ENCODE measurements around the gene SPTLC3.

DNA sequence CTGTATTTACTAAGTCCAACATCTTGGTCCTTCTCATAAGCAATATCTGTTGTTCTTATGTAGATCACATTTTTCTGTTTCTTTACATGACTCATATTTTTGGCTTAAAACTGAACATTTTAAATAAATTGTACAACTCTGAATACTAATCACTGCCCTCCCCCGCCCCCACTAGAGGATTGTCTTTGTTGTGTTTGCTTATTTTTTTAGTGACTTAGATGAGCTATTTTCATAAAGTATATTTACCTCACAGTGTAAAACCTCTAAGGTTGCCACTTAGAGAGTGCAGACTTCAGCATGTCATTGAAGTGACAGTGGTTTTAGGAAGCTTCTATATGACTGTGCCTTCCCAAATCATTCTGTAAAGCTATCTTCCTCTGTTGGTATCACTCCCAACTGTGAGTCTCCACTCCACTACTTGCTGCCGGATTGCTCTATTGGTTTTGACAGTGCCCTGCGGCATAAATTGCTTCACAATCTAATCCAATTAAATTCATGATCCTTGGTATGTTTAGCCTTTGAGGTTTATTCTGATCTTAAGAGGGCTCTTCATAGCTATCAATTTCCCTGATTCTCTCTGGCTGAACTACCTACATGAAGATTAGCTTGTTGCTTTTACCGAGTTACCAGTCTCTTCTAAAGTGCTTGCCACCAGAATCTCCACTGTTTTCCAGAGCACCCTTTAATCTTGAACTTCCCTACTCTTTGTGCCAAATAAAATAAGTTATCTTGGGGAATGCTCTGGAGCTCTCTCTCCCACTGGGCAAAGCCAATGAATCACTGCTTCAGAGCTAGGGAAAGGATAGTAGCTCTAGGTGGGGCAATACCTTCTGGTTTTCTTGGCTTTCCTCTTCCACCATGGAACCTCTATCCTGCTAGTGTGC, 33.0 kb downstream of the SPTLC3 start:
- TF ChIP-seq, protein P1, sequence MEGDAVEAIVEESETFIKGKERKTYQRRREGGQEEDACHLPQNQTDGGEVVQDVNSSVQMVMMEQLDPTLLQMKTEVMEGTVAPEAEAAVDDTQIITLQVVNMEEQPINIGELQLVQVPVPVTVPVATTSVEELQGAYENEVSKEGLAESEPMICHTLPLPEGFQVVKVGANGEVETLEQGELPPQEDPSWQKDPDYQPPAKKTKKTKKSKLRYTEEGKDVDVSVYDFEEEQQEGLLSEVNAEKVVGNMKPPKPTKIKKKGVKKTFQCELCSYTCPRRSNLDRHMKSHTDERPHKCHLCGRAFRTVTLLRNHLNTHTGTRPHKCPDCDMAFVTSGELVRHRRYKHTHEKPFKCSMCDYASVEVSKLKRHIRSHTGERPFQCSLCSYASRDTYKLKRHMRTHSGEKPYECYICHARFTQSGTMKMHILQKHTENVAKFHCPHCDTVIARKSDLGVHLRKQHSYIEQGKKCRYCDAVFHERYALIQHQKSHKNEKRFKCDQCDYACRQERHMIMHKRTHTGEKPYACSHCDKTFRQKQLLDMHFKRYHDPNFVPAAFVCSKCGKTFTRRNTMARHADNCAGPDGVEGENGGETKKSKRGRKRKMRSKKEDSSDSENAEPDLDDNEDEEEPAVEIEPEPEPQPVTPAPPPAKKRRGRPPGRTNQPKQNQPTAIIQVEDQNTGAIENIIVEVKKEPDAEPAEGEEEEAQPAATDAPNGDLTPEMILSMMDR (IDR thresholded peaks at IDR 0.05) = no peak
- no peak for TF ChIP-seq EZH2 (IDR thresholded peaks at IDR 0.05; ENCODE audit: borderline replicate concordance, insufficient read depth, low read depth, low read length, poor library complexity, severe bottlenecking)
